Activated CD4-positive, alpha-beta T cell treated with anti-CD3 and anti-CD28 coated beads for 24 hours (primary cell): ENCODE measurements around the gene SNX32.

ENCODE experiments used
- DNase-seq, 2 donors: peaks; one replicate each; pipeline ENCODE4 v3.0.0-alpha.2; 2020; ENCODE audit warnings: low read depth in 2 of 2

Gene SNX32

GRCh38 chr11:65867284-65868071 is 33.7 kb downstream of the SNX32 start:
- no peak for DNase-seq

DNA sequence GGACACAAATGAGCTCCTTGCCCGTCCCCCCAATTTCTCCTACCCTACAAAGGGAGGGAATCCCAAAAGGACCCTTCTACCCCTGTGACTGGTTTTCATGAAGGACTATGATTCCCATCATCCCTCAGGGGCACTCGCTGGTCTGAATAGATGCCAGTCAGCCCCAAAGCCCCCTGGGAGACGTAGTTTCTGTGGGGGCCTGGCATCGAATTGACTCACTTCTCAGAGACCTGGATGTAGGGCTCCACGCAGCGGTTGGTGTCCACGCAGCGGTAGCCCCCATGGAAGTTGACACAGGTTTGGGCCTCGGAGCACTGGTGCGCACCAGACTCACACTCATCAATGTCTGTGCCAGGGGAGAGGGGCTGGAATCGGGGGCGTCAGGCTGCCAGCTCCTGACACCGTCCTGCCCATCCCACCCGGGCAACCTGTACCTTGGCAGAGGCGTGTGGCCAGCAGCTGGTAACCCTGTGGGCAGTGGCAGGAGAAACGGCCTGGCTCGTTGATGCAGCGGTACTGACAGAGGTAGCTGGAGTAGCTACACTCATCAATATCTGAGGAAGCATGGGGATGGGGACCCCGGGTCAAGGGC is 34.4 kb downstream of the SNX32 start:
- DNase-seq, result no peak

- no peak for DNase-seq
Measured at GRCh38 chr11:65868907-65869306, 35.1 kb downstream of the SNX32 start.

- DNase-seq, result no peak
Measured at GRCh38 chr11:65869643-65870306, 36.0 kb downstream of the SNX32 start.

DNA sequence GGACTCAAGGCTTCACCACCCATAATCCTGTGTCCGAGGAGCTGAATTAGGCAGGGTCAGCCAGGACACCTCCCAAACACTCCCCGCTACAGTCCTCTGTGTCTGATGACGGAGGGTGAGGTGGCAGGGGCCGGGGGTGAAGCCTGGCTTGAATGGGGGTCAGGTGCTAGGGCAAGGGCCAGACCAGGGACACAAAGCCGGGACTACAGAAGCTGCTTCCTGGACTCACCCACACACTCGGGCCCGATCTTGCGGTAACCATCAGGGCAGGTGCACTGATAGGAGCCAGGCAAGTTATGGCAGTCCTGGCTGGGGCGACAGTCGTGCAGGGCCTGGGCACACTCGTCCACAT is 36.5 kb downstream of the SNX32 start:
- no peak for DNase-seq

- DNase-seq, result no peak
Measured at GRCh38 chr11:65870706-65871681, 37.2 kb downstream of the SNX32 start.

DNA sequence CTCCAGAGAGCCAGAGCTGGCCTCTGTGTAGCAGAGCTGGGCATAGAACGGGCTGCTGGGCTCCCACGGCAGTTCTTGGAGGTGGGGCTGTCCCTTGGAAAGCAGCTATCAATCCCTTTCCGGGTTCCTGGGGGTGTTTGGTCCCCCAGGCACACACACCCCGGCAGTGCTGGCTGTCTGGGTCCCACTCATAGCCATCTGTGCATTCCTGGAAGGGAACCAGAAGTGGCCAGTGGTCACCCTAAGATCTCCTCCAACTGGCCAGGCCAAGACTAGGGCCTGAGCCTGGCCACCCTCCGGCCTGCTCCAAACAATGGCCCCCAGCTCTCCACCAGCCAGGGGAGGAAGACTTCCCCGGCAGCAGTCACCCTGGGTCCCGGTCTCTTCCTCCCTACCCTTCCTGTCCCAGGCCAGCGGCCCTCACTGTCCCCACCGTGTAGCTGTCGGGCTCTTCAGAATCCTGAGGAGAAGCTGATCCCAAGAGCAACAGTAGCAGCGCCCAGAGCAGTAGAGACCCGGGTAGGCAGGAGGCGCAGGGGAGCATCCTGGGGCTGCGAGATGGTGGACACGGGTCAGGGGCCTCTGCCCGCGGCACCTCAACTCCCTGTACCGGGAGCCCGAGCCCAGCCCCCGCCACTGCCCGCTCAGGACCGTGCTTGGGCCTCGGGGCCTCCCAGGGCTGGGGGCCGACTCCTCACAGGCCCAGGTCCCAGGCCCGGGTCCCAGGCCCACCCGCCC is 38.2 kb downstream of the SNX32 start:
- DNase-seq, result no peak

GRCh38 chr11:65872586-65873317 is 39.0 kb downstream of the SNX32 start, which contains the start of gene EFEMP2:
Gene EFEMP2 (minus strand): TSS chr11:65872800. CDS start chr11:65872354, 446 bp downstream.
- DNase-seq, result no peak

- peak; percentile 94 to 95 for DNase-seq
Measured at GRCh38 chr11:65873318-65874156, 39.8 kb downstream of the SNX32 start.

- DNase-seq, result no peak
Measured at GRCh38 chr11:65879617-65880016, 45.9 kb downstream of the SNX32 start, which contains the start of gene CTSW. Gene CTSW (plus strand): TSS chr11:65879837. CDS start chr11:65879855, 18 bp downstream.

DNA sequence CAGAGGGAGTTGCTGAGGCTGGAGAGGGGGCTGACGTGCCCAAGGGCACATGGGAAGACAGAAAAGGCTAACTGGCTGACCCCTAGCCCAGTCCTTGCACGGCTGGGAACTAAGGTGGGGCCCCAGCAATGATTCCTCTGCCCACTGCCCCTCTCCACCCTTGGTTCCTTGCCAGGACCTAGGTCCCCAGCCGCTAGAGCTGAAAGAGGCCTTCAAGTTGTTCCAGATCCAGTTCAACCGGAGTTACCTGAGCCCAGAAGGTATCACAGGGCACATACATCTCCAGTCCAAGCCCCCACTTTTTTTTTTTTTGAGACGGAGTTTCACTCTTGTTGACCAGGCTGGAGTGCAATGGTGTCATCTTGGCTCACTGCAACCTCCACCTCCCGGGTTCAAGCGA is 46.3 kb downstream of the SNX32 start:
- DNase-seq, result no peak

- no peak for DNase-seq
Measured at GRCh38 chr11:65880844-65881421, 47.2 kb downstream of the SNX32 start.

DNA sequence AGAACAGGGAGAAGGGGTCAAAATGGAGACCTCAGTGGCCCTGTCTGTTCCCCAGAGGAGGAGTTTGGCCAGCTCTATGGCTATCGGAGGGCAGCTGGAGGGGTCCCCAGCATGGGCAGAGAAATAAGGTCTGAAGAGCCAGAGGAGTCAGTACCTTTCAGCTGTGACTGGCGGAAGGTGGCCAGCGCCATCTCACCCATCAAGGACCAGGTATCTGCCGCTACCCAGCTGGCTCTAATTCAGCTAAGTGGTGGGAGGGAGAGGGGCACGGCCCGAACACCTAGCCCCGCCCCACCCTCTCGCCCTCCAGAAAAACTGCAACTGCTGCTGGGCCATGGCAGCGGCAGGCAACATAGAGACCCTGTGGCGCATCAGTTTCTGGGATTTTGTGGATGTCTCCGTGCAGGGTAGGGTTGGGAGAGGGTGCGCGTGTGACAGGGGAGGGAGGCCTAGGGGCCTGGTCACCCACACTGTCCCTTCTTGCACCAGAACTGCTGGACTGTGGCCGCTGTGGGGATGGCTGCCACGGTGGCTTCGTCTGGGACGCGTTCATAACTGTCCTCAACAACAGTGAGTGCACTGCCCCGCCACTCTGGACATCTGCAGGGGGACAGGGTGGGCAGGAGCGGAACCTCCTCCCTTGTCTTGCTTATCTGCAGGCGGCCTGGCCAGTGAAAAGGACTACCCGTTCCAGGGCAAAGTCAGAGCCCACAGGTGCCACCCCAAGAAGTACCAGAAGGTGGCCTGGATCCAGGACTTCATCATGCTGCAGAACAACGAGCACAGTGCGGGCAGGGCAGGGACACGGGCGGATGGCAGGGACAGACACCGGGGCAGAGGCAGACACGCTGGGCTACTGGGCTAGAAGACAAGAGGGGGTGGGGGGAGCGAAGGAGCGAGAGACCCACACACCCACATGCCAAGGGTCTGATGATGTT is 48.6 kb downstream of the SNX32 start:
- DNase-seq, result no peak

DNA sequence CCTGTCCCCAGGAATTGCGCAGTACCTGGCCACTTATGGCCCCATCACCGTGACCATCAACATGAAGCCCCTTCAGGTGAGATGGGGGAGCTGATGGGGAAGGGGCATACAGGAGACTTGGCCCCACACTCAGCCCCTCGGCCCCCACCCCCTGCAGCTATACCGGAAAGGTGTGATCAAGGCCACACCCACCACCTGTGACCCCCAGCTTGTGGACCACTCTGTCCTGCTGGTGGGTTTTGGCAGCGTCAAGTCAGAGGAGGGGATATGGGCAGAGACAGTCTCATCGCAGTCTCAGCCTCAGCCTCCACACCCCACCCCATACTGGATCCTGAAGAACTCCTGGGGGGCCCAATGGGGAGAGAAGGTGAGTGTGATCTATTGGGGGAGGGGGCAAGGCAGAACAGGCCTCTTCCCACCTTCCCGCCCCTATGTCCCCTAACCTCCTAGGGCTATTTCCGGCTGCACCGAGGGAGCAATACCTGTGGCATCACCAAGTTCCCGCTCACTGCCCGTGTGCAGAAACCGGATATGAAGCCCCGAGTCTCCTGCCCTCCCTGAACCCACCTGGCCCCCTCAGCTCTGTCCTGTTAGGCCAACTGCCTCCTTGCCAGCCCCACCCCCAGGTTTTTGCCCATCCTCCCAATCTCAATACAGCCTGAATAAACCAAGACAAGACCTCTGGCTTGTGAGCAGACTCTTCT is 49.4 kb downstream of the SNX32 start:
- no peak for DNase-seq

- no peak for DNase-seq
Measured at GRCh38 chr11:65883786-65884715, 50.3 kb downstream of the SNX32 start.

GRCh38 chr11:65884716-65885092 is 50.9 kb downstream of the SNX32 start:
- DNase-seq, result peak in 1 of 2 donors; percentile 71
